BE2C (cell line): ENCODE measurements around the gene ZSCAN31.

Experiments
- DNase-seq: peaks from one replicate; pipeline ENCODE4 v3.0.0-alpha.2; 2020
- H3K27me3 ChIP-seq: fragments of 250-450 bp; sonication (Bioruptor Pico); 2 replicates; pipeline ENCODE4 v1.5.1; 2020; ENCODE audit warnings: mild to moderate bottlenecking
- H3K36me3 ChIP-seq: fragments of 250-450 bp; sonication (Bioruptor Pico); 2 replicates; pipeline ENCODE4 v1.5.1; 2020; ENCODE audit warnings: mild to moderate bottlenecking
- H3K4me1 ChIP-seq: fragments of 250-450 bp; sonication (Bioruptor Pico); 2 replicates; pipeline ENCODE4 v1.5.1; 2020
- H3K4me3 ChIP-seq: 2 replicates; pipeline ENCODE4 v1.5.1; 2011; ENCODE audit warnings: low read depth, low read length
- H3K9me3 ChIP-seq: fragments of 250-450 bp; sonication (Bioruptor Pico); 2 replicates; pipeline ENCODE4 v1.5.1; 2020
- TF ChIP-seq, protein P1 (sequence below): IDR thresholded peaks from 2 replicates; pipeline ENCODE4 v1.5.1; 2012; ENCODE audit warnings: mild to moderate bottlenecking, low read depth, low read length

Gene ZSCAN31

DNA sequence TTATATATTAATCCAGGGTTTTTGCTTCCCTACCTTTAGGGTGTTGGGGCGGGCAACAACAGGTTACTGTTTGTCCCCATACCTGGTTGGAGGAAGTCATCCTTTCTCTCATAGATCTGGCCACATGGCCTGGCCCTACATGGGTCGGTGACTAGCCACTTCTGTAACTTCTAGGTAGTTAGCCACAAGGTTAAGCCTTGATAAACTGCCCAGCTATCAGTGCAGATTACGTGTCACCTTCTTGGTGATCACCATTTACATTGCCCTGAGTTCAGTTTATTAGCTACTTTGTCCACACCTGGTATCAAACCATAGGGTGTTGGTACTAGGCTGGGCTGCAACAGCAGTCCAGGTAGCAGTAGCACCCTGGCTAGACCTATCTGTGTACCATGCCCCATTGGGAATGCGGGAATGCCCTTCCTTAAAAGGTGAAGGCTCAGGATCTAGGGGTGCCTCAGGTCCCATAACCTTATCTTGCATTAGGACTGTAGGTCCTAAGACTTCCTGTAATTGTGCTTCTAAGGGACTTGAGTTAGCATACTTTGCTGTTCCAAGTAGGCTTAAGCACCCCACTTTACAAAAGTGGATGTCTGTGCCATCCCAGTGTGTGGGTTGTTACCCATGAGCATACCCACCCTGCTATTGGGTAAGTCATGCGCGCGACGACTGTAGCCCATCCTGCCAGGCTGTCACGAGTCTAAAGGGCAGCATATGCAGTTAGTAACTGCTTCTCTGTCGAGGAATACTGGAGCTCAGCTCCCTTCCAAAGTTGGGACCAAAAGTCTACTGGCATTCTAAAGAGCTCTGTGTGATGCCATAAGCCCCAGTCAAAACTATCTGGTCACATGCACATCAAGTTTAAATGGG, 19.0 kb upstream of the ZSCAN31 start:
- Histone ChIP-seq H3K9me3 (no peaks in the 10 kb centered on the region), H3K4me3 (peak overlapping the region; percentile 89; the same call in 1 of the 2 replicates), H3K4me1 (no peaks in the 10 kb centered on the region), H3K36me3 (no peaks in the 10 kb centered on the region), H3K27me3 (no peaks in the 10 kb centered on the region)
- no peak for DNase-seq
- TF ChIP-seq, protein P1, sequence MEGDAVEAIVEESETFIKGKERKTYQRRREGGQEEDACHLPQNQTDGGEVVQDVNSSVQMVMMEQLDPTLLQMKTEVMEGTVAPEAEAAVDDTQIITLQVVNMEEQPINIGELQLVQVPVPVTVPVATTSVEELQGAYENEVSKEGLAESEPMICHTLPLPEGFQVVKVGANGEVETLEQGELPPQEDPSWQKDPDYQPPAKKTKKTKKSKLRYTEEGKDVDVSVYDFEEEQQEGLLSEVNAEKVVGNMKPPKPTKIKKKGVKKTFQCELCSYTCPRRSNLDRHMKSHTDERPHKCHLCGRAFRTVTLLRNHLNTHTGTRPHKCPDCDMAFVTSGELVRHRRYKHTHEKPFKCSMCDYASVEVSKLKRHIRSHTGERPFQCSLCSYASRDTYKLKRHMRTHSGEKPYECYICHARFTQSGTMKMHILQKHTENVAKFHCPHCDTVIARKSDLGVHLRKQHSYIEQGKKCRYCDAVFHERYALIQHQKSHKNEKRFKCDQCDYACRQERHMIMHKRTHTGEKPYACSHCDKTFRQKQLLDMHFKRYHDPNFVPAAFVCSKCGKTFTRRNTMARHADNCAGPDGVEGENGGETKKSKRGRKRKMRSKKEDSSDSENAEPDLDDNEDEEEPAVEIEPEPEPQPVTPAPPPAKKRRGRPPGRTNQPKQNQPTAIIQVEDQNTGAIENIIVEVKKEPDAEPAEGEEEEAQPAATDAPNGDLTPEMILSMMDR = no peak

DNA sequence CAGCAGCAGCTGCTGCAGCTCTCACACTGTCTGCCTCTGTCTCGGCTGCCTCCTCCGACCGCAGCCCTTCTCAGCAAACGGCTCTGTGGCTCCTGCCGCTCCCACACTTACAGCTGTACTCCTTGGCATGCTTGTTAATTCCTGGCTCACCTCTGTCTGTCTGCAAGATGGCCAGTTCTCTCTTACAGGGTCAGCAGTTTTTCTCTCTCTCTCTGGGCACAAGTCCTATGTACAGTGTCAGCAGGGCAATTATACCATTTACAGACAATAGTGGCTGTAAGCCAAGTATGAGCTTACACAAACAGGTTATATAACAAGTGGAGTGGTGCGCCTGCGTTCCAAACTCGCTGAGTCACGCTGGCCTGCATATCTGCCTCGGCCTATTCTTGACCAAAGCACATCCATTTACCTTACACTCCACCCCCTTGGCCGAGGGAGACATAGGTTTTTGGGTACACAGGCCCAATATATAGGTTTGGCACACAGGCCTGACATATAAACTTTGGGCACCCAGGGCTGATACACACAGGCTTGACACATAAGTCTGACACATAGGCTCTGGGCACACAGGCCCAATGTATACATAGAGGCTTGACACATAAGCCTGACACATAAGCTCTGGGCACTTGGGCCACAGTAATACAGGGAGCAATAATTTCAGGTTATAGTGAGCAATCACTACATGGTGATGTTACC, 18.2 kb upstream of the ZSCAN31 start:
- no peak overlapping the region for H3K4me3 ChIP-seq
- TF ChIP-seq, protein P1 = no peak
- no peaks in the 10 kb centered on the region for H3K4me1 ChIP-seq
- no peaks in the 10 kb centered on the region for H3K36me3 ChIP-seq
- DNase-seq = peak; percentile 22
- no peaks in the 10 kb centered on the region for H3K9me3 ChIP-seq
- no peaks in the 10 kb centered on the region for H3K27me3 ChIP-seq

DNA sequence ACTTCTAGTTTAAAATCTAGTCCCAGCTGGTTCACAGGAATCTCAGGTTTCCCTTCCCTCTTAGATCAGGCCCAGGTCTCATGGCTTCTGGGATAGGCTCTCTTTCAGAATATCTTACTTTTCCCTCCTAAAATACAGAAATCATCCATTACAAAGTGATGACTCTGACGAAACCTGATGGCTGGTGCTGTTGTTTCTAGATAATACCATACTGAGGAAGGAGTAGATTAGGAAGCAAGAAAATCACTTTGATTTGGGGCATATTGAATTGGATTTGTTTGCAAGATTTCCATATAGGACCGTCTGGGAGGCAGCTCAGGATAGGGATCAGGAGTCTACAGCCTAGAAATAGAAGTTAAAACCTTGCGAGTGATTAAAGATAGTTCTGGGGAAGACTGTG, 17.4 kb upstream of the ZSCAN31 start:
- TF ChIP-seq, protein P1 = no peak
- no peak overlapping the region for H3K4me3 ChIP-seq
- no peak for DNase-seq
- H3K9me3 ChIP-seq = no peaks in the 10 kb centered on the region
- H3K4me1 ChIP-seq = no peaks in the 10 kb centered on the region
- no peaks in the 10 kb centered on the region for H3K27me3 ChIP-seq
- no peaks in the 10 kb centered on the region for H3K36me3 ChIP-seq

DNA sequence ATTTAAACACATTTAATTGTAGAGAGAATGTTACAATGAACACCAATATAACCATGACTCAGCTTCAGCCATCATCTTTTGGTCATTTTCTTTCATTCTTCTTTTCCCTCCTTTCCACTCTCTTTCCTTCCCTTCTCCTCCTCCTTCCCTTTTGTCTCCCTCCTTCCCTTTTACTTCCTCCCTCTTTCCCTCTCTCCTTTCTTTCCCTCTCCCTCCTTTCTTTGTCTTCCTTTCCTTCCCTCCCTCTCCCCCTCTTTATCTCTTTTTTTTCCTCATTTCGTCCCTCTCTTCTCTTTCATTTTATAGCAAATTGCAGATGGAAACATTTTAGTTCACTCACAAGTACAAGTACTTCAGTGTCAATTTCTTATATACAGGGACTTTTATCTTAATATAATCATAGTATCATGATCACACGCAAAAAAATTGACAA, 15.6 kb upstream of the ZSCAN31 start:
- no peaks in the 10 kb centered on the region for H3K9me3 ChIP-seq
- TF ChIP-seq, protein P1 = no peak
- H3K4me3 ChIP-seq = no peak overlapping the region
- no peak for DNase-seq
- H3K4me1 ChIP-seq = no peaks in the 10 kb centered on the region
- peaks cover 8% of the 10 kb centered on the region for H3K27me3 ChIP-seq
- no peaks in the 10 kb centered on the region for H3K36me3 ChIP-seq

DNA sequence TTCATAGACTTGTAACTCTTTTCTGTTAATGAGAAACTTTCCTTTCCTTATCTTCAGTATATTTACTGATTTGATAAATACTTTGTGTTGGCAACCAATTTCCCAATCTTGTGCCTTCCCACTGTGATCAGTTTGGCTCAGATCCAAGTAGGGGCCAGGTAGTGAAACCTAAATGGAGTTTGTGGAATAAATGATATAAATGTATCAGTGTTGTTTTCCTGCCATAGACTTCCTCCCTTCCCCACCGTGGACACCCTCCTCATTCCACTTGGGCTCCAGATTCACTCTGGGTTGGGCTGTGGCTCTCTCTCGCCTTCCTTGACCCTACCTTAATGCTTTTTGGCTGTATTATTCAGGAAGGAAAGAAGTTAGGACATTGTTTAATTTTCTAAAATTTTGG, 15.1 kb upstream of the ZSCAN31 start:
- H3K4me3 ChIP-seq = peak overlapping the region; percentile 83
- no peak for DNase-seq
- TF ChIP-seq, protein P1 = no peak
- H3K9me3 ChIP-seq = no peaks in the 10 kb centered on the region
- no peaks in the 10 kb centered on the region for H3K36me3 ChIP-seq
- H3K4me1 ChIP-seq = no peaks in the 10 kb centered on the region
- H3K27me3 ChIP-seq = peaks cover 10% of the 10 kb centered on the region
